Omental fat pad (tissue), 4 donors: ENCODE measurements around the gene MAST3. TPM values are rescaled to one million over a fixed set of nuclear protein-coding genes. Genes with fewer than 3 reads are reported as not detected.

Experiments used
- ATAC-seq: fragments of 150-250 bp; one replicate; pipeline ENCODE4 v1.9.1; 2016; ENCODE audit warnings: mild to moderate bottlenecking, moderate library complexity; ENCODE audit not compliant: low FRiP score
- DNase-seq: peaks from one replicate; pipeline ENCODE4 v3.0.0-alpha.2; 2019; ENCODE audit warnings: low spot score
- total RNA-seq, 4 donors: library from RNA; depleted of rRNA; stranded (reverse); fragments of >200 nt; gene quantifications; one replicate each; pipeline ENCODE4 v1.1.0, GENCODE V29; 2016
- TF ChIP-seq, protein P1 (sequence below), 3 donors: fragments of 450-650 bp; IDR thresholded peaks; one replicate each; pipeline ENCODE4 v1.5.1; 2016 to 2017; ENCODE audit warnings: antibody characterized with exemption in 3 of 3, mild to moderate bottlenecking in 3 of 3, moderate library complexity in 2 of 3

MAST3 gene
- total RNA-seq, 4 donors from 2014 or later: 4.5 to 14.8 (median 8.9) TPM

GRCh38 chr19:18140473-18140872 lies 42.9 kb downstream of the MAST3 start:
- DNase-seq: no peak
- TF ChIP-seq, protein P1, sequence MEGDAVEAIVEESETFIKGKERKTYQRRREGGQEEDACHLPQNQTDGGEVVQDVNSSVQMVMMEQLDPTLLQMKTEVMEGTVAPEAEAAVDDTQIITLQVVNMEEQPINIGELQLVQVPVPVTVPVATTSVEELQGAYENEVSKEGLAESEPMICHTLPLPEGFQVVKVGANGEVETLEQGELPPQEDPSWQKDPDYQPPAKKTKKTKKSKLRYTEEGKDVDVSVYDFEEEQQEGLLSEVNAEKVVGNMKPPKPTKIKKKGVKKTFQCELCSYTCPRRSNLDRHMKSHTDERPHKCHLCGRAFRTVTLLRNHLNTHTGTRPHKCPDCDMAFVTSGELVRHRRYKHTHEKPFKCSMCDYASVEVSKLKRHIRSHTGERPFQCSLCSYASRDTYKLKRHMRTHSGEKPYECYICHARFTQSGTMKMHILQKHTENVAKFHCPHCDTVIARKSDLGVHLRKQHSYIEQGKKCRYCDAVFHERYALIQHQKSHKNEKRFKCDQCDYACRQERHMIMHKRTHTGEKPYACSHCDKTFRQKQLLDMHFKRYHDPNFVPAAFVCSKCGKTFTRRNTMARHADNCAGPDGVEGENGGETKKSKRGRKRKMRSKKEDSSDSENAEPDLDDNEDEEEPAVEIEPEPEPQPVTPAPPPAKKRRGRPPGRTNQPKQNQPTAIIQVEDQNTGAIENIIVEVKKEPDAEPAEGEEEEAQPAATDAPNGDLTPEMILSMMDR (IDR thresholded peaks at IDR 0.05): no peak
- ATAC-seq: no peak

- no peak for DNase-seq
- TF ChIP-seq, protein P1 (IDR thresholded peaks at IDR 0.05): no peak
- ATAC-seq: no peak
These were observed 43.5 kb downstream of the MAST3 start for GRCh38 chr19:18141031-18141430.

GRCh38 chr19:18143902-18144301 lies 46.3 kb downstream of the MAST3 start:
- DNase-seq: no peak
- TF ChIP-seq, protein P1 (IDR thresholded peaks at IDR 0.05): no peak
- no peak for ATAC-seq

GRCh38 chr19:18144361-18144760 lies 46.8 kb downstream of the MAST3 start:
- ATAC-seq (no peak), DNase-seq (no peak)
- TF ChIP-seq, protein P1 (IDR thresholded peaks at IDR 0.05): no peak

- TF ChIP-seq, protein P1 (IDR thresholded peaks at IDR 0.05): no peak
- DNase-seq: no peak
- no peak for ATAC-seq
These were observed 47.3 kb downstream of the MAST3 start for GRCh38 chr19:18144906-18145305.

- ATAC-seq: no peak
- TF ChIP-seq, protein P1 (IDR thresholded peaks at IDR 0.05): no peak
These were observed 47.9 kb downstream of the MAST3 start for GRCh38 chr19:18145391-18145999.

GRCh38 chr19:18147396-18147795 lies 49.8 kb downstream of the MAST3 start:
- ATAC-seq (no peak), DNase-seq (no peak)
- TF ChIP-seq, protein P1 (IDR thresholded peaks at IDR 0.05): no peak

More at GRCh38 chr19:18145391-18145999, 47.9 kb downstream of the MAST3 start:
- DNase-seq: no peak
